ENCODE results near the gene FAM13A.
A peak's percentile ranks its signal among the peaks of the same experiment; 100 is the strongest.

GRCh38 chr4:88807499-88807898, 249.5 kb downstream of the FAM13A start:
- TF ChIP-seq SMC3 (IDR thresholded peaks at IDR 0.05; ENCODE audit: low read depth, low read length) (no peak), CTCF (IDR thresholded peaks at IDR 0.05) (no peak), PBX3 (IDR thresholded peaks at IDR 0.05) (peak; percentile 88), EP300 (IDR thresholded peaks at IDR 0.05; ENCODE audit: borderline replicate concordance in 1 of 2, low read depth in 1 of 2, low read length in 1 of 2) (peak in 1 of 2 experiments; percentile 57; a peak in 1 of 4 replicates), POLR2AphosphoS5 (IDR thresholded peaks at IDR 0.05; ENCODE audit: low read depth, low read length) (peak; percentile 27; the same call in 1 of the 2 replicates), GATA2 (CRISPR knock-in tag; IDR thresholded peaks at IDR 0.05) (no peak)
